Left lung (tissue), 10 donors: Measurements from ENCODE around the gene SPATA2. TPM values are rescaled to one million over a fixed set of nuclear protein-coding genes. Genes with fewer than 3 reads are reported as not detected.
"Not testable (repeated sequence)": the region's sequence is repeated elsewhere in the genome, so short reads cannot be mapped to it uniquely, and the experiment has no call there.

Experiments
- ATAC-seq: fragments of 200-7000 bp; cut with Tn5 transposase; one replicate; pipeline ENCODE4 v1.9.1; 2020; ENCODE audit warnings: moderate library complexity
- DNase-seq, 4 donors: peaks; one replicate each; pipeline ENCODE4 v3.0.0-alpha.2; 2013 to 2020
- H3K27ac ChIP-seq, 2 donors: fragments of 200-600 bp; sonication (generic) in 1 of 2; one replicate each; pipeline versions ENCODE4 v1.5.0 to v1.8.0; 2020 to 2021
- H3K27me3 ChIP-seq, 2 donors: fragments of 200-600 bp; sonication (generic) in 1 of 2; one replicate each; pipeline versions ENCODE4 v1.5.0 to v1.8.0; 2020 to 2021
- H3K36me3 ChIP-seq, 2 donors: fragments of 200-600 bp; sonication (generic) in 1 of 2; one replicate each; pipeline versions ENCODE4 v1.5.0 to v1.8.0; 2020 to 2021
- H3K4me1 ChIP-seq, 2 donors: fragments of 200-600 bp; one replicate each; pipeline ENCODE4 v1.8.0; 2021
- H3K4me3 ChIP-seq, 2 donors: fragments of 200-600 bp; sonication (generic) in 1 of 2; one replicate each; pipeline versions ENCODE4 v1.5.0 to v1.8.0; 2020 to 2021; ENCODE audit warnings: mild to moderate bottlenecking in 1 of 2
- H3K9me3 ChIP-seq, 2 donors: fragments of 200-600 bp; sonication (generic) in 1 of 2; one replicate each; pipeline versions ENCODE4 v1.5.0 to v1.8.0; 2020 to 2021
- CTCF ChIP-seq, 2 donors: fragments of 200-600 bp; sonication (generic) in 1 of 2; IDR thresholded peaks; one replicate each; pipeline versions ENCODE4 v1.5.0 to v1.8.0; 2021; ENCODE audit warnings: antibody characterized with exemption in 2 of 2
- intact Hi-C, 2 donors: fragments of 100-400 bp; cut with DNase I; formaldehyde crosslinking; loops; one replicate each; pipeline versions ENCODE4 v1.11.2 to v1.14.2; 2022
- polyA plus RNA-seq, 6 donors: library from polyadenylated mRNA; unstranded; fragments of 120-200 nt; gene quantifications; one replicate each; pipeline ENCODE4 v1.2.1, GENCODE V29; 2013; ENCODE audit not compliant: insufficient read length in 6 of 6
- total RNA-seq, 2 donors: library from RNA; stranded (reverse); fragmentation: NEBNext Ultra II Directional; extraction: Animal tissue kit (Norgen Biotek cat#: 25700); gene quantifications; one replicate each; pipeline ENCODE4 v1.2.1, GENCODE V29; 2021
- donor health status: DM: no; HTN: yes; CAD: no.
- donor health status: DM: no; HTN: no; CAD: no.

SPATA2 gene
- total and polyA plus RNA-seq, 8 donors: 6.9 to 10.1 (median 7.6) TPM

GRCh38 chr20:49866051-49866450 lies 49.3 kb downstream of the SPATA2 start:
- peaks cover 0 to 91% of the 10 kb centered on the region in 2 donors for H3K36me3 ChIP-seq
- intact Hi-C loops: no loop called here

GRCh38 chr20:49865559-49865958 lies 49.8 kb downstream of the SPATA2 start:
- no peak for TF ChIP-seq CTCF (IDR thresholded peaks at IDR 0.05)
- Histone ChIP-seq H3K9me3 (no peaks in the 10 kb centered on the region), H3K27me3 (no peaks in the 10 kb centered on the region), H3K4me3 (no peak overlapping the region), H3K36me3 (peaks cover 0 to 93% of the 10 kb centered on the region in 2 donors), H3K4me1 (no peaks in the 10 kb centered on the region), H3K27ac (no peak overlapping the region)
- intact Hi-C loops: no loop called here
- ATAC-seq (no peak), DNase-seq (no peak)

More at GRCh38 chr20:49866051-49866450, 49.3 kb downstream of the SPATA2 start:
- DNase-seq (no peak), ATAC-seq (no peak)
- H3K4me3 ChIP-seq: no peak overlapping the region
- no peaks in the 10 kb centered on the region for H3K4me1 ChIP-seq
- no peak overlapping the region for H3K27ac ChIP-seq
- no peaks in the 10 kb centered on the region for H3K27me3 ChIP-seq
- TF ChIP-seq CTCF (IDR thresholded peaks at IDR 0.05): no peak
- no peaks in the 10 kb centered on the region for H3K9me3 ChIP-seq

- H3K4me3 ChIP-seq: no peak overlapping the region
Observed at GRCh38 chr20:49863666-49864065, 51.7 kb downstream of the SPATA2 start.

GRCh38 chr20:49862607-49863200 lies 52.6 kb downstream of the SPATA2 start:
- Histone ChIP-seq H3K36me3 (peaks cover 0 to 91% of the 10 kb centered on the region in 2 donors), H3K27ac (no peak overlapping the region), H3K9me3 (no peaks in the 10 kb centered on the region), H3K4me3 (no peak overlapping the region), H3K27me3 (no peaks in the 10 kb centered on the region), H3K4me1 (no peaks in the 10 kb centered on the region)
- no peak for TF ChIP-seq CTCF (IDR thresholded peaks at IDR 0.05)
- ATAC-seq: no peak
- intact Hi-C loops: no loop called here
- DNase-seq: no peak

More at GRCh38 chr20:49863666-49864065, 51.7 kb downstream of the SPATA2 start:
- H3K36me3 ChIP-seq: peaks cover 0 to 91% of the 10 kb centered on the region in 2 donors
- H3K27me3 ChIP-seq: no peaks in the 10 kb centered on the region
- H3K9me3 ChIP-seq: no peaks in the 10 kb centered on the region
- no peaks in the 10 kb centered on the region for H3K4me1 ChIP-seq
- intact Hi-C loops: no loop called here
- DNase-seq (no peak), ATAC-seq (no peak)
- TF ChIP-seq CTCF (IDR thresholded peaks at IDR 0.05): no peak
- H3K27ac ChIP-seq: no peak overlapping the region

- H3K27ac ChIP-seq, H3K27me3 ChIP-seq, H3K9me3 ChIP-seq, DNase-seq, H3K4me1 ChIP-seq, H3K4me3 ChIP-seq, intact Hi-C loops, ATAC-seq: not testable (repeated sequence)
- peaks cover 0 to 94% of the 10 kb centered on the region in 2 donors for H3K36me3 ChIP-seq
Observed at GRCh38 chr20:49861232-49861631, 54.1 kb downstream of the SPATA2 start.

- ATAC-seq (no peak), DNase-seq (no peak)
- intact Hi-C loops: no loop called here
- Histone ChIP-seq H3K27ac (no peak overlapping the region), H3K27me3 (no peaks in the 10 kb centered on the region), H3K36me3 (peaks cover 0 to 94% of the 10 kb centered on the region in 2 donors), H3K4me3 (no peak overlapping the region), H3K9me3 (no peaks in the 10 kb centered on the region), H3K4me1 (no peaks in the 10 kb centered on the region)
- TF ChIP-seq CTCF (IDR thresholded peaks at IDR 0.05): no peak
Observed at GRCh38 chr20:49859807-49860206, 55.5 kb downstream of the SPATA2 start.
